ENCODE results near the gene CLDN19. TPM values are rescaled to one million over a fixed set of nuclear protein-coding genes. Genes with fewer than 3 reads are reported as not detected.
"Not testable (repeated sequence)": the region's sequence is repeated elsewhere in the genome, so short reads cannot be mapped to it uniquely, and the experiment has no call there.

The CLDN19 gene
- total RNA-seq, 1 donor from 2014 or later = not detected

- Mint-ChIP-seq H3K4me1 (ENCODE audit: low read depth) (peaks cover 7% of the 10 kb centered on the region), H3K27ac (no peak overlapping the region), H3K4me3 (ENCODE audit: low read depth) (no peak overlapping the region), H3K36me3 (ENCODE audit: low read depth) (no peaks in the 10 kb centered on the region), H3K27me3 (ENCODE audit: low read depth) (no peaks in the 10 kb centered on the region), H3K9me3 (no peaks in the 10 kb centered on the region)
- DNase-seq (ENCODE audit: low spot score) = no peak
- intact Hi-C loops (cut with micrococcal nuclease) = no loop called here
Observed at GRCh38 chr1:42735056-42735455, 5.0 kb downstream of the CLDN19 start.

- Mint-ChIP-seq H3K36me3 (ENCODE audit: low read depth) (no peaks in the 10 kb centered on the region), H3K27ac (no peak overlapping the region), H3K4me1 (ENCODE audit: low read depth) (peaks cover 7% of the 10 kb centered on the region), H3K27me3 (ENCODE audit: low read depth) (no peaks in the 10 kb centered on the region), H3K9me3 (no peaks in the 10 kb centered on the region), H3K4me3 (ENCODE audit: low read depth) (no peak overlapping the region)
- intact Hi-C loops (cut with micrococcal nuclease) = no loop called here
- no peak for DNase-seq (ENCODE audit: low spot score)
Observed at GRCh38 chr1:42734201-42735035, 5.6 kb downstream of the CLDN19 start.

GRCh38 chr1:42733415-42734200 lies 6.4 kb downstream of the CLDN19 start:
- intact Hi-C loops (cut with micrococcal nuclease) = no loop called here
- Mint-ChIP-seq H3K4me3 (ENCODE audit: low read depth) (no peak overlapping the region), H3K4me1 (ENCODE audit: low read depth) (peaks cover 7% of the 10 kb centered on the region), H3K9me3 (no peaks in the 10 kb centered on the region), H3K27me3 (ENCODE audit: low read depth) (no peaks in the 10 kb centered on the region), H3K27ac (no peak overlapping the region), H3K36me3 (ENCODE audit: low read depth) (no peaks in the 10 kb centered on the region)
- DNase-seq (ENCODE audit: low spot score) = no peak

GRCh38 chr1:42732126-42732680 lies 7.8 kb downstream of the CLDN19 start:
- Mint-ChIP-seq H3K36me3 (ENCODE audit: low read depth) (no peaks in the 10 kb centered on the region), H3K27ac (no peak overlapping the region), H3K9me3 (no peaks in the 10 kb centered on the region), H3K4me1 (ENCODE audit: low read depth) (peaks cover 4% of the 10 kb centered on the region), H3K4me3 (ENCODE audit: low read depth) (no peak overlapping the region), H3K27me3 (ENCODE audit: low read depth) (no peaks in the 10 kb centered on the region)
- no peak for DNase-seq (ENCODE audit: low spot score)
- intact Hi-C loops (cut with micrococcal nuclease) = no loop called here

- Mint-ChIP-seq H3K27me3 (ENCODE audit: low read depth) (no peaks in the 10 kb centered on the region), H3K27ac (no peak overlapping the region), H3K9me3 (no peaks in the 10 kb centered on the region), H3K36me3 (ENCODE audit: low read depth) (no peaks in the 10 kb centered on the region), H3K4me3 (ENCODE audit: low read depth) (no peak overlapping the region), H3K4me1 (ENCODE audit: low read depth) (no peaks in the 10 kb centered on the region)
- intact Hi-C loops (cut with micrococcal nuclease) = loop anchor here (2.0 kb wide), 1 partner anchor 153 kb away; no protein-coding TSS in a partner anchor
- no peak for DNase-seq (ENCODE audit: low spot score)
Observed at GRCh38 chr1:42731585-42731984, 8.5 kb downstream of the CLDN19 start.

- intact Hi-C loops (cut with micrococcal nuclease) = loop anchor here (2.0 kb wide), 1 partner anchor 152 kb away; no protein-coding TSS in a partner anchor
- Mint-ChIP-seq H3K9me3 (no peaks in the 10 kb centered on the region), H3K27ac (no peak overlapping the region), H3K4me1 (ENCODE audit: low read depth) (no peaks in the 10 kb centered on the region), H3K27me3 (ENCODE audit: low read depth) (no peaks in the 10 kb centered on the region), H3K4me3 (ENCODE audit: low read depth) (no peak overlapping the region), H3K36me3 (ENCODE audit: low read depth) (no peaks in the 10 kb centered on the region)
- no peak for DNase-seq (ENCODE audit: low spot score)
Observed at GRCh38 chr1:42730988-42731387, 9.0 kb downstream of the CLDN19 start.

GRCh38 chr1:42730002-42730401 lies 10.0 kb downstream of the CLDN19 start:
- Mint-ChIP-seq H3K9me3 (no peaks in the 10 kb centered on the region), H3K27ac (no peak overlapping the region), H3K36me3 (ENCODE audit: low read depth) (no peaks in the 10 kb centered on the region), H3K4me1 (ENCODE audit: low read depth) (no peaks in the 10 kb centered on the region), H3K4me3 (ENCODE audit: low read depth) (no peak overlapping the region), H3K27me3 (ENCODE audit: low read depth) (peaks cover 2% of the 10 kb centered on the region)
- no peak for DNase-seq (ENCODE audit: low spot score)
- intact Hi-C loops (cut with micrococcal nuclease) = loop anchor here (2.0 kb wide), 1 partner anchor 151 kb away; no protein-coding TSS in a partner anchor

GRCh38 chr1:42725820-42726219 lies 14.2 kb downstream of the CLDN19 start:
- H3K4me3 Mint-ChIP-seq (ENCODE audit: low read depth); DNase-seq (ENCODE audit: low spot score); H3K27me3 Mint-ChIP-seq (ENCODE audit: low read depth); H3K27ac Mint-ChIP-seq; H3K9me3 Mint-ChIP-seq; H3K36me3 Mint-ChIP-seq (ENCODE audit: low read depth); intact Hi-C loops (cut with micrococcal nuclease); H3K4me1 Mint-ChIP-seq (ENCODE audit: low read depth): not testable (repeated sequence)

GRCh38 chr1:42723511-42723910 lies 16.5 kb downstream of the CLDN19 start:
- intact Hi-C loops (cut with micrococcal nuclease) = no loop called here
- Mint-ChIP-seq H3K4me1 (ENCODE audit: low read depth) (no peaks in the 10 kb centered on the region), H3K27me3 (ENCODE audit: low read depth) (peaks cover 2% of the 10 kb centered on the region), H3K4me3 (ENCODE audit: low read depth) (no peak overlapping the region), H3K27ac (no peak overlapping the region), H3K9me3 (no peaks in the 10 kb centered on the region), H3K36me3 (ENCODE audit: low read depth) (peaks cover 8% of the 10 kb centered on the region)
- no peak for DNase-seq (ENCODE audit: low spot score)

GRCh38 chr1:42722403-42722802 lies 17.6 kb downstream of the CLDN19 start:
- H3K4me3 Mint-ChIP-seq (ENCODE audit: low read depth); DNase-seq (ENCODE audit: low spot score); H3K27me3 Mint-ChIP-seq (ENCODE audit: low read depth); H3K27ac Mint-ChIP-seq; H3K9me3 Mint-ChIP-seq; intact Hi-C loops (cut with micrococcal nuclease); H3K4me1 Mint-ChIP-seq (ENCODE audit: low read depth): not testable (repeated sequence)
- peaks cover 16% of the 10 kb centered on the region for H3K36me3 Mint-ChIP-seq (ENCODE audit: low read depth)

GRCh38 chr1:42721926-42722325 lies 18.1 kb downstream of the CLDN19 start:
- Mint-ChIP-seq H3K27ac (no peak overlapping the region), H3K27me3 (ENCODE audit: low read depth) (peaks cover 2% of the 10 kb centered on the region), H3K9me3 (no peaks in the 10 kb centered on the region), H3K36me3 (ENCODE audit: low read depth) (peaks cover 21% of the 10 kb centered on the region), H3K4me1 (ENCODE audit: low read depth) (no peaks in the 10 kb centered on the region), H3K4me3 (ENCODE audit: low read depth) (no peak overlapping the region)
- intact Hi-C loops (cut with micrococcal nuclease) = no loop called here
- DNase-seq (ENCODE audit: low spot score) = no peak

GRCh38 chr1:42720868-42721267 lies 19.2 kb downstream of the CLDN19 start:
- Mint-ChIP-seq H3K36me3 (ENCODE audit: low read depth) (peaks cover 28% of the 10 kb centered on the region), H3K9me3 (no peaks in the 10 kb centered on the region), H3K27me3 (ENCODE audit: low read depth) (peaks cover 2% of the 10 kb centered on the region), H3K4me1 (ENCODE audit: low read depth) (no peaks in the 10 kb centered on the region), H3K27ac (no peak overlapping the region), H3K4me3 (ENCODE audit: low read depth) (no peak overlapping the region)
- intact Hi-C loops (cut with micrococcal nuclease) = no loop called here
- no peak for DNase-seq (ENCODE audit: low spot score)

GRCh38 chr1:42714441-42714840 lies 25.6 kb downstream of the CLDN19 start:
- H3K9me3 Mint-ChIP-seq = peaks cover 35% of the 10 kb centered on the region
- H3K27me3 Mint-ChIP-seq (ENCODE audit: low read depth); H3K4me3 Mint-ChIP-seq (ENCODE audit: low read depth); H3K4me1 Mint-ChIP-seq (ENCODE audit: low read depth); H3K27ac Mint-ChIP-seq; intact Hi-C loops (cut with micrococcal nuclease); DNase-seq (ENCODE audit: low spot score): not testable (repeated sequence)
- H3K36me3 Mint-ChIP-seq (ENCODE audit: low read depth) = peaks cover 85% of the 10 kb centered on the region

Measured in activated T-helper 2 cell treated with anti-CD3 and anti-CD28 coated beads, Interferon-gamma antibody, Interleukin-2, Interleukin-4, amounts not matched to agents 10 μg/mL and 5 μg/mL and 100 μg/mL, durations not matched to agents 14 hours and 24 hours and 36 hours (primary cell).